ENCODE measurements around the gene GPR142.

GPR142 gene

DNA sequence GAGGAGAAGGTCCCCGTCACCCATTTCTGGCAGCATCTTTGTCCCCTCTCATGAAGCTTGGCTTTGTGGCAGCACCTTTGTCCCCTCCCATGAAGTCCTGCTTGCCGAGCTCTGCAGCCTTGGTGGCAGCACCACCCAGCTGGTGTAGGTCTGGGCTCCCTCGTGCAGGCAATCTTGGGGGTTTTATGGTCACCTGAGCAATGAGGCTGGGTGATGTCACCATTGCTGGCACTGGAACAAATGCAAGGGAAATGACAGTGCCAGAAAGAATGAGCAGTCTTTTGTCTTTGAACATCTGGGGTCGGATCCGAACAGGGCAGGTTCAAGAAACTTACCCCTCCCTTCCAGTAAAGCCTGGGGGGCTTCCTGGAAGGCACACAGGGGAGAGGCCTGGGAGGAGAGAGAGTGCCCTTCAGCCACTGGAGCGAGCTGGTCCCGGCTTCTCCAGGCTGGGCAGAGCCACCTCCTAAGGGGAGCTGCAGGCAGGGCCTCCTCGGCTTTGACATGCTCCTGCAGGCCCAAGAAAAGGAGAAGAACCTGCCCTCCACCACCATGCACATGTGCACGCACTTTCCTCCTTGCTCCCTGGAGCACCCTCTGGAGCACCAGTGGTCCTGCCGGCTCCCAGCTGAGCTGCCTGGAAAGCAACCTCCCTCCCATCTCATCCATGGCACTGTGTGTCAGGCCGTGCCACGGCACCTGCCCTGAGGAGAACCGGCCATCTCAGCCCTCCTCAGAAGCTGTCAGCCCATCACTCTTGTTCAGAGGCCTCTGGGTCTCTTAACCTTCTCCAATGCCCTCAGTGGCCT lies 21.7 kb upstream of the GPR142 start:
- DNase-seq = no peak

DNA sequence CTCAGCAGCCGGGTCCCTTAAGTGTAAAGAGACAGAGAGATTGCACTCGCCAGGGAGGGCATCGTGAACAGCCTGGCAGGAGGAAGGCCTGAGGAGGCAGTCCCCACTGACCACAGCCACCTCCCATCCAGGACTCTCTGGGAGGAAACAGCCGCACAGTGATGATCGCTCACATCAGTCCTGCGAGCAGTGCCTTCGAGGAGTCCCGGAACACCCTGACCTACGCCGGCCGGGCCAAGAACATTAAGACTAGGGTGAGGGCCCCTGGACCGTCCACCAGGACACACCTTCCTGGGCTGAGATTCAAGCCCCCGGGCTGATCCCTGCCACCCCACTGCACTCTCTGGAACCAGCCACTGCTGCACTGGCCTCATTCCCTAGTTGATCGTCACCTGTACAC lies 19.7 kb upstream of the GPR142 start:
- no peak for DNase-seq

- DNase-seq = no peak
Observed at GRCh38 chr17:74349120-74349519, 18.2 kb upstream of the GPR142 start.

DNA sequence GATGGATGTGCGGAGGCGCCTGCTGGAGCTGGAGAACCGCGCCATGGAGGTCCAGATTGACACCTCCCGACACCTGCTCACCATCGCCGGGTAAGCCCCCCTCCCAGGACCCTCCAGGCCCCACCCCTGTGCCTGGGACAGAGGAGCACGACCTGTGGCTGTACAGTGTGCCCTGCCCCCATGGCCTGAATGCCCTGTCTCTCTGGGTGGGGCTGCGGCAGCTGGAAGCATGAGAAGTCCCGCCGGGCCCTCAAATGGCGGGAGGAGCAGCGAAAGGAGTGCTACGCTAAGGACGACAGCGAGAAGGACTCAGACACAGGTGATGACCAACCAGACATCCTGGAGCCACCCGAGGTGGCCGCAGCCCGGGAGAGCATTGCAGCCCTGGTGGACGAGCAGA lies 16.8 kb upstream of the GPR142 start:
- no peak for DNase-seq

- no peak for DNase-seq
Observed at GRCh38 chr17:74351552-74352210, 15.6 kb upstream of the GPR142 start.

GRCh38 chr17:74353446-74354060 lies 13.8 kb upstream of the GPR142 start:
- DNase-seq = no peak

GRCh38 chr17:74354123-74354522 lies 13.2 kb upstream of the GPR142 start:
- DNase-seq = no peak

DNA sequence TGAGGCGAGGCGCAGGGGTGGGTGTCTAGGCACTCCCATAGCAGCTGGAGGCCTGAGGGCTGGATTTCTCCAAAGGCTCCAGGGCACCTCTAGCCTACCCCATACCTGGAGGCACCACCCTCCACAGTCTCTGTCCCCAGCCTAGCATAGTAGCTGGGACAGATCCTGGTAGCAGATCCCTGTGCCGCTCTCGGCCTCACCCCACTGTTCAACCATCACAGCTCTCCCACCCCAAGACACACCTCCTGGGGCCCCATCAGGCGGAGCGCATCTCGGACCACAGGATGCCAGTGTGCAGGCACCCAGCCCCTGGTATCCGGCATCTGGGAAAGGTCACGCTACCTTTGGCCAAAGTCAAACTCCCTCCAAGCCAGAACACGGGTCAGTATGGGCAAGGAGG lies 12.7 kb upstream of the GPR142 start:
- DNase-seq = no peak

DNA sequence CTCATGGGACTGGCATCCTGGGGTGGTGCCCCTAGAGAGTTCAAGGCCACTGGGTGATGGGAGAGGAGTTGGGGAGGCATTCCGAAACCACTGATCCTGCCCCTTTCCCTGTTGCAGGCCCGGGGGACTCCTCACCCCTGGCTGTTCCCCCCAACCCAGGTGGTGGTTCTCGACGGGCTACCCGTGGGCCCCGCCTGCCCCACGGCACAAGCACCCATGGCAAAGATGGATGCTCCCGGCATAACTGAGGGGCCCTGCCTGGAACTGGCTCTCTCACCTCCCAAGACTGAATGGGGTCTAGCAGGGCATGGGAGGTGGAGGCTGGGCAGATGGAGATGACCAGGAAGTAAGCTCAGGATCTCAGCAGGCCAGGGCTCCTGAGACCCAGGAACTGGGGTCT lies 12.2 kb upstream of the GPR142 start:
- DNase-seq = no peak

GRCh38 chr17:74356646-74357465 lies 10.4 kb upstream of the GPR142 start:
- no peak for DNase-seq

DNA sequence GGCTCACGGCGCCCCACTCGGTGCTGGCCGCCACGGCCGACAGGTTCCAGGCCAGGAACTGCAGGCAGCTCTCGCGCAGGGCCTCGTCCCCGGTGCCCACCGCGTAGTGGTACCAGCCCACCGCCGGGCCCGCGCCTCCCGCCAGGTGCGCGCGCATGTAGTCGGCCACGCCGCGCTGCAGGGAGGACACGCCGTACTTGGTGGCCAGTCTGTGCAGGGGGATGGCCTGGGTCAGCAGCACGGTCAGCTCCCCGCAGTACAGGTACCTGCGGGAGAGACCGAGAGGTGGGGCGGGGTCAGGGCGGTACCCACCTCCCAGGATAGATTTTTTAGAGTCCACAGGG lies 9.9 kb upstream of the GPR142 start:
- DNase-seq = no peak

- DNase-seq = no peak
Observed at GRCh38 chr17:74358697-74359096, 8.6 kb upstream of the GPR142 start.

DNA sequence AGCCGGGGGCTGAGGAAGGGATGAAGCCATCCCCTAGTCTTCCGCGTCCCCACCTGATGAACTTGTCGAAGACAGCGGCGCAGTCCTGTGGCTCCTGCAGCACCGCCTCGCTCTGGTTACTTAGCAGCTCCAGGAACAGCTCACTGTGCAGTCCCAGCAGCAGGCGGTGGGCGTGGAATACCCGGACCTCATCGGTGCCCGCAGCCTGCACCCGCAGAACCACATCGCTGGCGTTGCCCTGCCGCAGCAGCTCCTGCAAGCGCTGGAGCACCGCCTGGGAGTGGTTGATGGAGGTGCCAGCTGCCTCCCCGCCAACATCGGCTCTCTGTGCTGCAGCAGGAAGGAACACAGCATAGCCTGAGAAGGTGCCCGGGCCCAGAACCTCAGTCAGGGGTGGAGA lies 7.4 kb upstream of the GPR142 start:
- no peak for DNase-seq

DNA sequence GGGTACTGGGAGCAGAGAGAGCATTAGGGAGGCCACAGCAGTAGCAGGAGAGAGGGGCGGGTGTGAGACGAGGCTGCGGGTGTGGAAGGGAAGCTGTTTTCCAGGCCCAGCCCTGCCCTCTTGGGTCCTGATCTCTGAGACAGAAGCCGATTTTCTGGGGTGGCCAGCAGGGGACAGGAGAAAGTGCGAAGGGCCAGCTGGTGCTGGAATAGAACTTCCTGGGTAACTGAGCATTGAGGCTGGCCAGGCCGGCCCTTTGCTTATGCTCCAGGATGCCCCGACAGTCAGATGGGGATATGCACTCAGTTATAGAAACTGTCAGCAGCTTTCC lies 6.4 kb upstream of the GPR142 start:
- no peak for DNase-seq

DNA sequence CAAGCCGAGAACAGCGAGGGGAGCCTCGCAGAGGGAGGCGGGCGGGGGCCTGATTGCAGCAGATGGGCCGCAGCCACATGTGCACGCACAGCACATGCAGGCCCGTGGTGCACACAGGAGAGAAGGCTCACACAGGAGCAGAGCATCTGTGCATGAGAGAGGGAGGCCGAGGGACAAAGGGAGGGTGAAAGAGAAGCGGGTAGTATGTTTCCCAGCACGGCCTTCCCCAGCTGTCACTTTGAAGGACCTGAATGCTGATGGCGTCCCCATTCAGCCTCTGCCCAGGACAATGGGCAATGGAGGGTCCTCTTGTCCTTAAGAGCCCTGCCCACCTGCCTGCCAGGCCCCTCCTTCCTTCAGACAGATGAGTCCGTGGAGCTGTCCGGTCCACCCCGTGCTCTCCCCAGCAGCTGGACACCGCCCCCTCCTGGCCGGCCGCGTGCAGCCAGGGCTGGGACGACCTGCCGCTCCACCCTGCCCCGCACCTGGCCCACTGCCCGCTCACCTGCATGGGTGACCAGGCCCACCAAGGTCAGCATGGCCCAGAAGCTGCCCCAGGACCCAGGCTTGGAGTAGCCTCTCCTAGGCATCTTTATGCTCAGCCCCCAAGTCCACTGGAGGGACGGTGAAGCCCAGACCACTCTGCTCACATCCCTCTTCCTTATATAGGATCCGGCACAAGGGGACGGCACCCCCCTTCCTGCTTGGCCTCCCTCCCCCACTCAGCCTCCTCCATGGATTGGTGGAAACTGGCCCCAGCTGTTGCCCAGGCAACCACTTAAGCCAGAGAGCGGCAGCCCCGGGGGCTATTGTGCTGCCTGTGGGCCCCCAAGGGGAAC lies 5.9 kb upstream of the GPR142 start, which contains the start of gene BTBD17:
BTBD17 (minus strand) TSS at position 639 of the 839 bp plus-strand sequence; CDS start at position 590, 49 bp downstream.
- no peak for DNase-seq

DNA sequence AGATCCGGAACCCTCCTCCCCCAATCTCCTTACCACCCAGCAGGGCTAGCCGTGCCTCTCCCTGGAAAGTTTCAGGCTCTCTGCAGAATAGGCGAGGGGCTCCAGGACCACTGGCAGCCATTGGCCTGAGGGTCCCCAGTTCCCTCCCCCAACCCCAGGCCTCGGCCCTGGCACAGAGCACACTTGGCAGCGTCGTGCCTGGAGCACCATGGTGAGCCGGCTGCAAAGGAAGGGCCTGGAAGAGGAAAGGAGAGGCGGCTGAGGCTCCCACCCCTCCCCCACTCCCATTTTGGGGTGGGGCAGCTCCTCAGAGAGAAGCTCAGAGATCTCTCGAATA lies 5.3 kb upstream of the GPR142 start:
- no peak for DNase-seq

GRCh38 chr17:74362810-74363498 lies 4.4 kb upstream of the GPR142 start:
- no peak for DNase-seq

DNA sequence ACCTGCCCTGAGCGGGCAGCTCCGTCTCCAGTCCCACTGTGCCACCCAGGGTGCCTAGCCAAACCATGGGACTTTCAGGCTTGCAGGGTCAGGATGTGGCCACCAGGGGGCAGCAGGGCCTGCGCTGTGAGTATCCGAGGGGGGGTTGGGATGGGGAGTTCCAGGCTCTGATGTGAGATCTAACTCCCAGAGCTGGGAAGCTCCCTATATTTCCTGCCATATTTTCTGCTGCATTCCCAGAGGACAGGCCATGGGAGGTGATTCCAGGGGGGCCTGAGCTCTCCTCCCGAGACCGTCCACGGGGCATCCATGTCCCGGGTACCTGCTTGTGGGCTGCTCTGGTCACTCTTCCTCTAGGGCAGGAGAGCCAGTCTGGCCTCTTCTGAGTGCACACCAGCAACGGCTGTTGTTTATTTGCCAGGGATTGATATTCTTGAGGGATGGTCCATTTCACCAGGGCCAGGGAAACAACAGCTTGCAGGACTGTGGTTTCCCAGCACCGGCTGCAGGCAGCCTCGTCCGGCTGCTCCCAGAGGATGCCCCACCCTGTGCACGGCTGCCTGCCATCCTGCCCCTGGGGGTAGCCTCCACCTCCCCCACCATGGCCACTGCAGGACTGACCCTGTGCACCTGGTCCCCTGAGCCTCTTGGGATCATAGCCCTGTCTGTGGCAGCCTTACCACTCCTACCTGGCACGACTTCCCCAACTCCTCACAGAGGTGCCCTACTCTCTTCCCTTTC lies 1.2 kb downstream of the GPR142 start:
- no peak for DNase-seq

DNA sequence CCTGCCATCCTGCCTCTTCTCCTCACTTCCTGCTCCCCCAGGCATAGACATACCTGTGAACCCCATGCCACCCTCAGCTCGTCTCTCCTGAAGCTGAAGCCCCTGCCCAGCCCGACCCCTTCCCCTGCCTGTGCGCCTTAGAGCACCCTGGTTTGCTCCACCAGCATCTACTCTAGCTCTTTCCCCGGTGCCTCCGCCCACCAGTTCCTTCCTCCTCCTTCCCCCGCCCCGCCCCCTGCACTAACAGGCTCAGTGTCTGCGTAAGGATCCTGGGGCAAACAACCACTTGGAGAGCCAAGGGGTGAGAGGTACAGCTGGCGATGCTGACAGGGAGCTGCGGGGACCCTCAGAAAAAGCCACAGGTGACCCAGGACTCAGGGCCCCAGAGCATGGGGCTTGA lies 1.9 kb downstream of the GPR142 start:
- no peak for DNase-seq

- no peak for DNase-seq
Observed at GRCh38 chr17:74369665-74370490, 2.6 kb downstream of the GPR142 start.
